H9 (cell line): ENCODE measurements around the gene IER3. TPM values are rescaled to one million over a fixed set of nuclear protein-coding genes. Genes with fewer than 3 reads are reported as not detected.

Source experiments
- DNase-seq: peaks from one replicate; pipeline ENCODE4 v3.0.0-alpha.2; 2017
- H2AFZ ChIP-seq: one replicate; pipeline ENCODE4 v1.6.1; 2013; ENCODE audit warnings: mild to moderate bottlenecking, low read length, control low read depth, moderate library complexity
- H2AK5ac ChIP-seq: 2 replicates; pipeline ENCODE4 v1.6.1; 2013; ENCODE audit warnings: low read length, control low read depth, mixed read lengths; ENCODE audit not compliant: insufficient read length
- H2BK120ac ChIP-seq: one replicate; pipeline ENCODE4 v1.6.1; 2013; ENCODE audit warnings: low read depth, mild to moderate bottlenecking, low read length, control low read depth, inconsistent platforms; ENCODE audit not compliant: poor library complexity, severe bottlenecking
- H2BK12ac ChIP-seq: 2 replicates; pipeline ENCODE4 v1.6.1; 2013; ENCODE audit warnings: low read length, control low read depth, mixed read lengths, low read depth; ENCODE audit not compliant: insufficient read length
- H2BK15ac ChIP-seq: 2 replicates; pipeline ENCODE4 v1.6.1; 2013; ENCODE audit warnings: low read depth, low read length, control low read depth
- H2BK20ac ChIP-seq: one replicate; pipeline ENCODE4 v1.6.1; 2013; ENCODE audit warnings: low read depth, mild to moderate bottlenecking, low read length, control low read depth, inconsistent platforms; ENCODE audit not compliant: poor library complexity, severe bottlenecking
- H2BK5ac ChIP-seq: 2 replicates; pipeline ENCODE4 v1.6.1; 2013; ENCODE audit warnings: low read length, control low read depth, mixed read lengths; ENCODE audit not compliant: insufficient read length
- H3K14ac ChIP-seq: 2 replicates; pipeline ENCODE4 v1.6.1; 2013; ENCODE audit warnings: low read length, control low read depth; ENCODE audit not compliant: insufficient read depth
- H3K18ac ChIP-seq: 2 replicates; pipeline ENCODE4 v1.6.1; 2013; ENCODE audit warnings: low read depth, mild to moderate bottlenecking, mixed read lengths, low read length, control low read depth; ENCODE audit not compliant: insufficient read length
- H3K23ac ChIP-seq: 2 replicates; pipeline ENCODE4 v1.6.1; 2013; ENCODE audit warnings: low read length, control low read depth, mixed read lengths, low read depth; ENCODE audit not compliant: insufficient read length
- H3K23me2 ChIP-seq: 2 replicates; pipeline ENCODE4 v1.6.1; 2013; ENCODE audit warnings: low read depth, mild to moderate bottlenecking, mixed read lengths, low read length, control low read depth; ENCODE audit not compliant: insufficient read length, poor library complexity, severe bottlenecking
- H3K27ac ChIP-seq: 2 replicates; pipeline ENCODE4 v1.5.1; 2013; ENCODE audit warnings: low read length, control low read depth, mixed read lengths, low read depth; ENCODE audit not compliant: insufficient read length
- H3K27me3 ChIP-seq: 2 replicates; pipeline ENCODE4 v1.6.1; 2013; ENCODE audit warnings: low read length, control low read depth, inconsistent platforms; ENCODE audit not compliant: insufficient read depth
- H3K4ac ChIP-seq: 2 replicates; pipeline ENCODE4 v1.6.1; 2013; ENCODE audit warnings: low read depth, mild to moderate bottlenecking, control low read depth, inconsistent platforms, low read length, moderate library complexity
- H3K4me1 ChIP-seq: 2 replicates; pipeline ENCODE4 v1.6.1; 2013; ENCODE audit warnings: low read length, control low read depth, inconsistent platforms; ENCODE audit not compliant: insufficient read depth
- H3K4me2 ChIP-seq: 2 replicates; pipeline ENCODE4 v1.6.1; 2013; ENCODE audit warnings: low read length, control low read depth, mixed read lengths; ENCODE audit not compliant: insufficient read length, insufficient read depth
- H3K56ac ChIP-seq: 2 replicates; pipeline ENCODE4 v1.6.1; 2013; ENCODE audit warnings: low read depth, mild to moderate bottlenecking, mixed read lengths, low read length, control low read depth; ENCODE audit not compliant: insufficient read length
- H3K79me1 ChIP-seq: 2 replicates; pipeline ENCODE4 v1.6.1; 2013; ENCODE audit warnings: low read depth, mild to moderate bottlenecking, moderate library complexity, low read length, control low read depth, inconsistent platforms; ENCODE audit not compliant: insufficient read depth, poor library complexity, severe bottlenecking
- H3K79me2 ChIP-seq: 2 replicates; pipeline ENCODE4 v1.6.1; 2013; ENCODE audit warnings: low read length, control low read depth, inconsistent platforms; ENCODE audit not compliant: insufficient read depth
- H3K9ac ChIP-seq: 2 replicates; pipeline ENCODE4 v1.6.1; 2013; ENCODE audit warnings: low read length, control low read depth, mixed read lengths; ENCODE audit not compliant: insufficient read length; ENCODE audit errors: extremely low read depth
- H3K9me3 ChIP-seq: one replicate; pipeline ENCODE4 v1.6.1; 2013; ENCODE audit warnings: low read depth, low read length, inconsistent platforms; ENCODE audit not compliant: control insufficient read depth
- H3T11ph ChIP-seq: one replicate; pipeline ENCODE4 v1.6.1; 2013; ENCODE audit warnings: mild to moderate bottlenecking, low read length, control low read depth, inconsistent platforms
- H4K20me1 ChIP-seq: one replicate; pipeline ENCODE4 v1.6.1; 2013; ENCODE audit not compliant: control insufficient read depth, insufficient read length, insufficient read depth
- H4K5ac ChIP-seq: 2 replicates; pipeline ENCODE4 v1.6.1; 2013; ENCODE audit warnings: low read depth, mild to moderate bottlenecking, mixed read lengths, low read length, control low read depth; ENCODE audit not compliant: insufficient read length
- H4K8ac ChIP-seq: replicated peaks from 2 replicates; pipeline ENCODE4 v1.6.1; 2013; ENCODE audit warnings: low read length, control low read depth, mixed read lengths, low read depth; ENCODE audit not compliant: insufficient read length
- H4K91ac ChIP-seq: 2 replicates; pipeline ENCODE4 v1.6.1; 2013; ENCODE audit warnings: low read depth, mild to moderate bottlenecking, moderate library complexity, mixed read lengths, low read length, control low read depth; ENCODE audit not compliant: insufficient read length
- H3K27ac Mint-ChIP-seq, 3 experiments: 2 replicates in 2 of 3; 3 replicates in 1 of 3; pipeline ENCODE4 v1.8.0; 2020 to 2021; ENCODE audit warnings: mixed read lengths in 3 of 3, mild to moderate bottlenecking in 1 of 3, moderate library complexity in 1 of 3
- H3K27me3 Mint-ChIP-seq: 2 replicates; pipeline ENCODE4 v1.8.0; 2021; ENCODE audit warnings: low read depth, mild to moderate bottlenecking, moderate library complexity, mixed read lengths
- H3K36me3 Mint-ChIP-seq, 3 experiments: 2 replicates in 2 of 3; 3 replicates in 1 of 3; pipeline ENCODE4 v1.8.0; 2020 to 2021; ENCODE audit warnings: low read depth in 3 of 3, mixed read lengths in 3 of 3; ENCODE audit not compliant: insufficient read depth in 1 of 3
- H3K4me1 Mint-ChIP-seq, 2 experiments: 2 replicates each; pipeline ENCODE4 v1.8.0; 2020; ENCODE audit warnings: mixed read lengths in 2 of 2
- H3K4me3 Mint-ChIP-seq, 2 experiments: 2 replicates in 1 of 2; 3 replicates in 1 of 2; pipeline ENCODE4 v1.8.0; 2020 to 2021; ENCODE audit warnings: mild to moderate bottlenecking in 2 of 2, mixed read lengths in 2 of 2, moderate library complexity in 1 of 2
- H3K9me3 Mint-ChIP-seq, 2 experiments: 2 replicates in 1 of 2; 3 replicates in 1 of 2; pipeline ENCODE4 v1.8.0; 2020; ENCODE audit warnings: mild to moderate bottlenecking in 2 of 2, mixed read lengths in 2 of 2, moderate library complexity in 1 of 2
- CTCF ChIP-seq: fragments of 200-600 bp; sonication (generic); conservative IDR thresholded peaks from 3 replicates; pipeline ENCODE4 v1.8.0; 2021; ENCODE audit warnings: antibody characterized with exemption, mild to moderate bottlenecking
- WGBS: extraction: QIAGEN DNeasy Blood & Tissue Kit; methylation state at CpG from one replicate; pipeline ENCODE4 v1.1.7; 2013; ENCODE audit warnings: missing lambda C conversion rate, low lambda C conversion rate, mixed read lengths; ENCODE audit not compliant: insufficient read length; ENCODE audit errors: extremely low coverage; 5-methylcytosine and 5-hydroxymethylcytosine counted together
- total RNA-seq: library from RNA; stranded (reverse); gene quantifications from 2 replicates; pipeline ENCODE4 v1.2.1, GENCODE V29; 2021

IER3 gene
- total RNA-seq, 1 experiment from 2014 or later, result 43.5 TPM

- Mint-ChIP-seq H3K4me3 (no peak overlapping the region), H3K36me3 (no peaks in the 10 kb centered on the region; a peak in 1 of 7 replicates), H3K27me3 (peaks cover 54% of the 10 kb centered on the region), H3K4me1 (peaks cover 8 to 10% of the 10 kb centered on the region in 2 experiments), H3K27ac (no peak overlapping the region), H3K9me3 (no peaks in the 10 kb centered on the region; a peak in 1 of 5 replicates)
- H3K27ac ChIP-seq, result no peak overlapping the region
- DNase-seq, result no peak
- no CpG with 5 or more reads among the region's 5 CpGs for WGBS
- no peak overlapping the region for H2BK120ac ChIP-seq
- TF ChIP-seq CTCF, result no peak
- H3K4ac ChIP-seq, result no peak overlapping the region
- H3K4me1 ChIP-seq, result no peaks in the 10 kb centered on the region
- H4K5ac ChIP-seq, result no peak overlapping the region
- H3K23ac ChIP-seq, result no peak overlapping the region
- no peak overlapping the region for H3K56ac ChIP-seq
- H3K14ac ChIP-seq, result no peak overlapping the region
- H3K4me2 ChIP-seq, result no peak overlapping the region
- H3K79me2 ChIP-seq, result no peaks in the 10 kb centered on the region
- no peak overlapping the region for H2AFZ ChIP-seq
- no peak overlapping the region for H4K8ac ChIP-seq
- no peak overlapping the region for H2AK5ac ChIP-seq
- H3T11ph ChIP-seq, result no peak overlapping the region
- H3K79me1 ChIP-seq, result no peaks in the 10 kb centered on the region
- H2BK5ac ChIP-seq, result no peak overlapping the region
- H3K23me2 ChIP-seq, result peaks cover 3% of the 10 kb centered on the region
- no peaks in the 10 kb centered on the region for H4K20me1 ChIP-seq
- H3K27me3 ChIP-seq, result peaks cover 20% of the 10 kb centered on the region; the same call in 1 of the 2 replicates
- no peak overlapping the region for H3K9ac ChIP-seq
- H3K18ac ChIP-seq, result no peak overlapping the region
- H2BK20ac ChIP-seq, result no peak overlapping the region
- H2BK12ac ChIP-seq, result no peak overlapping the region
- H4K91ac ChIP-seq, result no peak overlapping the region
- no peaks in the 10 kb centered on the region for H3K9me3 ChIP-seq
- H2BK15ac ChIP-seq, result no peak overlapping the region
Measured at GRCh38 chr6:30787954-30788353, 43.6 kb upstream of the IER3 start.
